Osteoblast (primary cell): Measurements from ENCODE around the gene TBC1D7. TPM values are rescaled to one million over a fixed set of nuclear protein-coding genes. Genes with fewer than 3 reads are reported as not detected.
A peak's percentile ranks its signal among the peaks of the same experiment; 100 is the strongest.

Experiments
- DNase-seq: peaks from one replicate; pipeline ENCODE4 v3.0.0; 2011; ENCODE audit warnings: low spot score, mixed read lengths; ENCODE audit not compliant: insufficient read length; ENCODE audit errors: missing footprints
- H2AFZ ChIP-seq: 2 replicates; pipeline ENCODE4 v1.6.0; 2011; ENCODE audit warnings: mild to moderate bottlenecking, low read length
- H3K27ac ChIP-seq: 2 replicates; pipeline ENCODE4 v1.5.1; 2011; ENCODE audit warnings: mild to moderate bottlenecking, low read depth, low read length, moderate library complexity
- H3K27me3 ChIP-seq: 2 replicates; pipeline ENCODE4 v1.6.0; 2012; ENCODE audit warnings: mild to moderate bottlenecking, control low read depth, inconsistent platforms, low read length, moderate library complexity; ENCODE audit not compliant: insufficient read depth
- H3K36me3 ChIP-seq: 2 replicates; pipeline ENCODE4 v1.5.1; 2011; ENCODE audit warnings: mild to moderate bottlenecking, low read length, control low read depth, moderate library complexity; ENCODE audit not compliant: insufficient read depth
- H3K4me1 ChIP-seq: 2 replicates; pipeline ENCODE4 v1.5.1; 2011; ENCODE audit warnings: mild to moderate bottlenecking, low read length, control low read depth, moderate library complexity; ENCODE audit not compliant: insufficient read depth
- H3K4me2 ChIP-seq: 2 replicates; pipeline ENCODE4 v1.6.0; 2011; ENCODE audit warnings: mild to moderate bottlenecking, low read length; ENCODE audit not compliant: insufficient read depth
- H3K4me3 ChIP-seq: fragments of 200-600 bp; sonication (generic); 3 replicates; pipeline ENCODE4 v1.5.1; 2012; ENCODE audit warnings: mild to moderate bottlenecking, low read length, inconsistent platforms; ENCODE audit not compliant: insufficient read depth
- H3K79me2 ChIP-seq: 2 replicates; pipeline ENCODE4 v1.6.0; 2012; ENCODE audit warnings: mild to moderate bottlenecking, low read length, control low read depth, inconsistent platforms; ENCODE audit not compliant: insufficient read depth
- H3K9me3 ChIP-seq: 2 replicates; pipeline ENCODE4 v1.5.1; 2011; ENCODE audit warnings: low read depth, low read length, control low read depth
- H4K20me1 ChIP-seq: 2 replicates; pipeline ENCODE4 v1.6.0; 2012; ENCODE audit warnings: mild to moderate bottlenecking, low read length, control low read depth; ENCODE audit not compliant: insufficient read depth
- CTCF ChIP-seq: IDR thresholded peaks from 2 replicates; pipeline ENCODE4 v1.5.1; 2011; ENCODE audit warnings: mild to moderate bottlenecking, low read depth, low read length, moderate library complexity; ENCODE audit errors: extremely low read depth
- total RNA-seq: library from RNA; depleted of rRNA; stranded (reverse); fragments of >200 nt; gene quantifications from 2 replicates; pipeline ENCODE4 v1.2.3, GENCODE V29; 2012

Gene TBC1D7
- total RNA-seq, 1 donor: 18.8 TPM

GRCh38 chr6:13302751-13303667 lies 25.3 kb downstream of the TBC1D7 start:
- H3K4me1 ChIP-seq: peaks cover 31% of the 10 kb centered on the region
- peak overlapping the region; percentile 59 for H3K4me2 ChIP-seq
- no peaks in the 10 kb centered on the region for H3K27me3 ChIP-seq
- no peak for TF ChIP-seq CTCF
- peak; percentile 97 for DNase-seq
- no peaks in the 10 kb centered on the region for H4K20me1 ChIP-seq
- peaks cover 20% of the 10 kb centered on the region for H3K36me3 ChIP-seq
- no peaks in the 10 kb centered on the region for H3K9me3 ChIP-seq
- H3K79me2 ChIP-seq: no peaks in the 10 kb centered on the region
- peak overlapping the region; percentile 91 for H3K27ac ChIP-seq
- peak overlapping the region; percentile 24 for H3K4me3 ChIP-seq
- H2AFZ ChIP-seq: peak overlapping the region; percentile 33

GRCh38 chr6:13302291-13302690 lies 26.0 kb downstream of the TBC1D7 start:
- H3K36me3 ChIP-seq: peaks cover 20% of the 10 kb centered on the region
- no peaks in the 10 kb centered on the region for H3K27me3 ChIP-seq
- peak overlapping the region; percentile 91 for H3K27ac ChIP-seq
- H3K4me1 ChIP-seq: peaks cover 24% of the 10 kb centered on the region
- H3K9me3 ChIP-seq: no peaks in the 10 kb centered on the region
- peak overlapping the region; percentile 59 for H3K4me2 ChIP-seq
- no peak for DNase-seq
- no peaks in the 10 kb centered on the region for H4K20me1 ChIP-seq
- no peaks in the 10 kb centered on the region for H3K79me2 ChIP-seq
- TF ChIP-seq CTCF: no peak
- H2AFZ ChIP-seq: no peak overlapping the region
- no peak overlapping the region for H3K4me3 ChIP-seq

- Histone ChIP-seq H2AFZ (no peak overlapping the region), H3K4me1 (peaks cover 22% of the 10 kb centered on the region), H3K4me3 (no peak overlapping the region), H3K79me2 (no peaks in the 10 kb centered on the region), H3K9me3 (no peaks in the 10 kb centered on the region), H3K4me2 (no peak overlapping the region), H3K36me3 (peaks cover 12% of the 10 kb centered on the region), H4K20me1 (no peaks in the 10 kb centered on the region), H3K27me3 (no peaks in the 10 kb centered on the region), H3K27ac (peak overlapping the region; percentile 6)
- TF ChIP-seq CTCF: no peak
- DNase-seq: no peak
These were observed 27.4 kb downstream of the TBC1D7 start for GRCh38 chr6:13300643-13301590.
